Esophagus muscularis mucosa (tissue), 2 donors: Measurements from ENCODE around the gene CINP.

Experiments used
- POLR2A ChIP-seq: fragments of 450-650 bp; IDR thresholded peaks from one replicate; pipeline ENCODE4 v1.6.1; 2017; ENCODE audit warnings: antibody characterized with exemption, moderate library complexity, mild to moderate bottlenecking, low read depth
- POLR2AphosphoS5 ChIP-seq, 2 donors: sonication (generic); formaldehyde crosslinking; IDR thresholded peaks; one replicate each; pipeline ENCODE4 v1.6.1; 2017; ENCODE audit warnings: antibody characterized with exemption in 2 of 2

DNA sequence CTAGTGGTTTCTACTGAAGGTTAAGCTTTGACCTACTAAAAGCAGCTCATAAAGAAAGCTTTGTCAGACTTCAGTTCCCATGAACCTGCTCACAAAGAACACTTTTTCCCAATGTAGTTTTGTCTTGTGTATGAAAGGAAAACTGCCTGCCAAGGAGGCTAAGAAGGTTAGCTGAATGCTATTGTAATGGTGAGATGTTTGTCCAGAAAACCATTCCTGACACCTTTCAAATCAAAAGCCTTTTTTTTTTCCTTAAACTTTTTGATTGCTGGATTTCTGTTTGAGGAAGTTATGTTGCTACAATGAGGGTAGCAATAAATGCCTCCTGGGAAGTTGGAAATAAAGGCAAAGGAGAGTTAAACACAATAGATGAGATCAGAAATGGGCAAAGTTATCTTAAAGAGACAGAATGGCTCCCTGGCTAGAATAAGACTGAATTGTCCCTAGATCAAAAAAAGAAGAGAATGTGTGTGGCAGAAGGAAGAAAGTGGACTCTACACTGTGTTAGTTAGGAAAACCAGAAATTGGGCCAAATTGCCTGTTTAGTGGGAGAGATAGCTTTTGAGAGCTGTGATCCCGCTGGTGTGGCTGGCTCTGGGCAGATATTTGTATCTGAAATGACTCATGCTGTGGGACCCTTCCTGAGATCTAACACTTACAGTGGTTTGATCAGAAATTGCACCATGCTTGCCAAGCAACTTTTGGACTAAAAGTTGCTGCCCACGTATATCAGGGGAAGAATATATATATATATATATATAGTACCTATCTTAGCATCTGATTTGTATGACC lies 27.6 kb upstream of the CINP start:
- no peak for TF ChIP-seq POLR2AphosphoS5 (IDR thresholded peaks at IDR 0.05)
- no peak for TF ChIP-seq POLR2A
